Peyer's patch (tissue), 4 donors: Measurements from ENCODE around the gene LTB4R.

ENCODE experiments used
- CTCF ChIP-seq, 6 experiments: fragments of 450-650 bp in 4 of 6; fragments of 200-600 bp in 2 of 6; sonication (generic) in 1 of 6; IDR thresholded peaks; one replicate each; pipeline ENCODE4 v1.5.1; 2017 to 2019; ENCODE audit warnings: antibody characterized with exemption in 6 of 6, mild to moderate bottlenecking in 3 of 6, moderate library complexity in 1 of 6
- POLR2A ChIP-seq, 2 donors: fragments of 450-650 bp; IDR thresholded peaks; one replicate each; pipeline ENCODE4 v1.5.1; 2017; ENCODE audit warnings: antibody characterized with exemption in 2 of 2, mild to moderate bottlenecking in 2 of 2, moderate library complexity in 2 of 2

GRCh38 chr14:24274101-24274543 is 37.2 kb upstream of the LTB4R start:
- TF ChIP-seq CTCF (IDR thresholded peaks at IDR 0.05) (no peak), POLR2A (IDR thresholded peaks at IDR 0.05) (no peak)
